K562 (cell line): ENCODE measurements around the gene MOSPD3. TPM values are rescaled to one million over a fixed set of nuclear protein-coding genes. Genes with fewer than 3 reads are reported as not detected.
A peak's percentile ranks its signal among the peaks of the same experiment; 100 is the strongest.

Experiments used
- CXXC5 ChIP-seq: fragments of 250-450 bp; sonication (Bioruptor Pico); IDR thresholded peaks from 2 replicates; pipeline ENCODE4 v1.8.0; 2022; ENCODE audit warnings: inconsistent platforms, mild to moderate bottlenecking, moderate library complexity
- ESRRA ChIP-seq: fragments of 450-650 bp; IDR thresholded peaks from 2 replicates; pipeline ENCODE4 v1.6.1; 2014; ENCODE audit warnings: low read depth, mild to moderate bottlenecking, moderate library complexity, borderline replicate concordance
- PHF20 ChIP-seq: fragments of 450-650 bp; IDR thresholded peaks from 2 replicates; pipeline ENCODE4 v1.6.1; 2018; ENCODE audit not compliant: partially characterized antibody
- PYGO2 ChIP-seq: fragments of 450-650 bp; IDR thresholded peaks from 2 replicates; pipeline ENCODE4 v1.6.1; 2016; ENCODE audit warnings: mild to moderate bottlenecking, missing genetic modification characterization, moderate library complexity, missing compliant biosample characterization
- RB1 ChIP-seq: fragments of 450-650 bp; IDR thresholded peaks from 2 replicates; pipeline ENCODE4 v1.6.1; 2017; ENCODE audit warnings: low read depth, mild to moderate bottlenecking
- ZNF324 ChIP-seq: fragments of 250-450 bp; sonication (Bioruptor Pico); IDR thresholded peaks from 2 replicates; pipeline ENCODE4 v1.4.0; 2020; ENCODE audit warnings: mild to moderate bottlenecking
- polyA plus RNA-seq, 8 experiments: library from polyadenylated mRNA; depleted of rRNA in 4 of 8; stranded (reverse) in 5 of 8; unstranded in 3 of 8; fragments of >200 nt; fragmentation: Nextera tagmentation in 2 of 8; fragmentation: Illumina TruSeq in 1 of 8; extraction: Ambion mirVana in 2 of 8; extraction: Trizol in 1 of 8; gene quantifications; 2 replicates each; pipeline versions ENCODE4 v1.2.1 to v1.2.3, GENCODE V29; 2011 to 2014; ENCODE audit warnings: inconsistent platforms in 1 of 8, missing spikeins in 1 of 8
- total RNA-seq, 7 experiments: library from RNA; depleted of rRNA in 6 of 7; stranded (reverse); fragments of >200 nt in 6 of 7; fragmentation: Illumina TruSeq in 2 of 7; extraction: Trizol in 2 of 7; gene quantifications; 2 replicates each; pipeline versions ENCODE4 v1.2.1 to v1.2.3, GENCODE V29; 2011 to 2021; ENCODE audit warnings: low replicate concordance in 1 of 7
- TF ChIP-seq, protein P1 (sequence below): fragments of 450-650 bp; IDR thresholded peaks from 2 replicates; pipeline ENCODE4 v1.6.1; 2016; ENCODE audit warnings: low read depth
- TF ChIP-seq, protein P2 (sequence below): fragments of 150-350 bp; conservative IDR thresholded peaks from 2 replicates; pipeline ENCODE4 v1.6.1; 2014; ENCODE audit warnings: low read length
- TF ChIP-seq, protein P3 (sequence below): fragments of 200-800 bp; sonication (Bioruptor generic); IDR thresholded peaks from 2 replicates; pipeline ENCODE4 v1.6.1; 2017; ENCODE audit warnings: missing genetic modification characterization, missing compliant biosample characterization
- TF ChIP-seq, protein P4 (sequence below): sonication (generic); formaldehyde crosslinking; IDR thresholded peaks from 2 replicates; pipeline ENCODE4 v1.8.1; 2023; ENCODE audit warnings: mild to moderate bottlenecking, missing genetic modification reagents

The MOSPD3 gene
- total and polyA plus RNA-seq, 9 of the 15 experiments (the other 6 are each of a cell fraction or from before 2014, with no cell fraction given): 1.4 to 32.1 (median 7.3) TPM

DNA sequence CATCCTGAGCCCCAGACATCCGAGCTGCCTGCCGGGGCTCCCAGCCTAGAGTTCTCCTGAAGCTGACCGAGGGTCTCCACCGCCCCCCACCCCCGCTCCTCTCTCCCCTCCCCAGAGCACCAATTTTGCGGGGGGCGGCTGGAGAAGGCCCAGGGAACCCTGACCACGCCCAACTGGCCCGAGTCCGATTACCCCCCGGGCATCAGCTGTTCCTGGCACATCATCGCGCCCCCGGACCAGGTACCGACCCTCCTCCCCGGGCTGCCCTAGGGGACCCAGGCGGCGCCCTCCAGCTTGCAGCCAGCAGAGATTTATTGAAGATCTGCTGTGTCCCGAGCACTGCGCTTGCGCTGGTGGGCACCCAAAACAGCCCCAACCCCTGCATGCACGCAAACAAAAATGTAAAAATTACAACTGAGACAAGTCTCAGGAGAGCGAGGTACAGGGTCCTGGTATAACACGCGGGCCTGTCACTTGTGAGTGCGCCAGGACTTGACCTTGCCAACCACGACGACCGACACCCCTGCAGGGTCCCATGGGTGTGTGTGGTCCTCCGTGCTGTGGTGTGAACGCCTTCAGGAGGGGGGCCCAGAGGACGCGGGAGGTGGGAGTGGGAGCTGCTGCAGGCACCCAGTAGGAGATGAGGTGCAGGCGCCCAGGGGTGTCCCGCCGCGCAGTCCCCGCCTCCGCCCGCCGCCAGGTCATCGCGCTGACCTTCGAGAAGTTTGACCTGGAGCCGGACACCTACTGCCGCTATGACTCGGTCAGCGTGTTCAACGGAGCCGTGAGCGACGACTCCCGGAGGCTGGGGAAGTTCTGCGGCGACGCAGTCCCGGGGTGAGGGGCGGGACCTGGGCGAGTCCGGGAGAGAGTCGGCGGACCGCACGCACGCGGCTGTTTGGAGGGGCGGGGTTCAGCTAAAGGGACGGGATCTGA, 7.1 kb upstream of the MOSPD3 start (continued):
- TF ChIP-seq, protein P1, sequence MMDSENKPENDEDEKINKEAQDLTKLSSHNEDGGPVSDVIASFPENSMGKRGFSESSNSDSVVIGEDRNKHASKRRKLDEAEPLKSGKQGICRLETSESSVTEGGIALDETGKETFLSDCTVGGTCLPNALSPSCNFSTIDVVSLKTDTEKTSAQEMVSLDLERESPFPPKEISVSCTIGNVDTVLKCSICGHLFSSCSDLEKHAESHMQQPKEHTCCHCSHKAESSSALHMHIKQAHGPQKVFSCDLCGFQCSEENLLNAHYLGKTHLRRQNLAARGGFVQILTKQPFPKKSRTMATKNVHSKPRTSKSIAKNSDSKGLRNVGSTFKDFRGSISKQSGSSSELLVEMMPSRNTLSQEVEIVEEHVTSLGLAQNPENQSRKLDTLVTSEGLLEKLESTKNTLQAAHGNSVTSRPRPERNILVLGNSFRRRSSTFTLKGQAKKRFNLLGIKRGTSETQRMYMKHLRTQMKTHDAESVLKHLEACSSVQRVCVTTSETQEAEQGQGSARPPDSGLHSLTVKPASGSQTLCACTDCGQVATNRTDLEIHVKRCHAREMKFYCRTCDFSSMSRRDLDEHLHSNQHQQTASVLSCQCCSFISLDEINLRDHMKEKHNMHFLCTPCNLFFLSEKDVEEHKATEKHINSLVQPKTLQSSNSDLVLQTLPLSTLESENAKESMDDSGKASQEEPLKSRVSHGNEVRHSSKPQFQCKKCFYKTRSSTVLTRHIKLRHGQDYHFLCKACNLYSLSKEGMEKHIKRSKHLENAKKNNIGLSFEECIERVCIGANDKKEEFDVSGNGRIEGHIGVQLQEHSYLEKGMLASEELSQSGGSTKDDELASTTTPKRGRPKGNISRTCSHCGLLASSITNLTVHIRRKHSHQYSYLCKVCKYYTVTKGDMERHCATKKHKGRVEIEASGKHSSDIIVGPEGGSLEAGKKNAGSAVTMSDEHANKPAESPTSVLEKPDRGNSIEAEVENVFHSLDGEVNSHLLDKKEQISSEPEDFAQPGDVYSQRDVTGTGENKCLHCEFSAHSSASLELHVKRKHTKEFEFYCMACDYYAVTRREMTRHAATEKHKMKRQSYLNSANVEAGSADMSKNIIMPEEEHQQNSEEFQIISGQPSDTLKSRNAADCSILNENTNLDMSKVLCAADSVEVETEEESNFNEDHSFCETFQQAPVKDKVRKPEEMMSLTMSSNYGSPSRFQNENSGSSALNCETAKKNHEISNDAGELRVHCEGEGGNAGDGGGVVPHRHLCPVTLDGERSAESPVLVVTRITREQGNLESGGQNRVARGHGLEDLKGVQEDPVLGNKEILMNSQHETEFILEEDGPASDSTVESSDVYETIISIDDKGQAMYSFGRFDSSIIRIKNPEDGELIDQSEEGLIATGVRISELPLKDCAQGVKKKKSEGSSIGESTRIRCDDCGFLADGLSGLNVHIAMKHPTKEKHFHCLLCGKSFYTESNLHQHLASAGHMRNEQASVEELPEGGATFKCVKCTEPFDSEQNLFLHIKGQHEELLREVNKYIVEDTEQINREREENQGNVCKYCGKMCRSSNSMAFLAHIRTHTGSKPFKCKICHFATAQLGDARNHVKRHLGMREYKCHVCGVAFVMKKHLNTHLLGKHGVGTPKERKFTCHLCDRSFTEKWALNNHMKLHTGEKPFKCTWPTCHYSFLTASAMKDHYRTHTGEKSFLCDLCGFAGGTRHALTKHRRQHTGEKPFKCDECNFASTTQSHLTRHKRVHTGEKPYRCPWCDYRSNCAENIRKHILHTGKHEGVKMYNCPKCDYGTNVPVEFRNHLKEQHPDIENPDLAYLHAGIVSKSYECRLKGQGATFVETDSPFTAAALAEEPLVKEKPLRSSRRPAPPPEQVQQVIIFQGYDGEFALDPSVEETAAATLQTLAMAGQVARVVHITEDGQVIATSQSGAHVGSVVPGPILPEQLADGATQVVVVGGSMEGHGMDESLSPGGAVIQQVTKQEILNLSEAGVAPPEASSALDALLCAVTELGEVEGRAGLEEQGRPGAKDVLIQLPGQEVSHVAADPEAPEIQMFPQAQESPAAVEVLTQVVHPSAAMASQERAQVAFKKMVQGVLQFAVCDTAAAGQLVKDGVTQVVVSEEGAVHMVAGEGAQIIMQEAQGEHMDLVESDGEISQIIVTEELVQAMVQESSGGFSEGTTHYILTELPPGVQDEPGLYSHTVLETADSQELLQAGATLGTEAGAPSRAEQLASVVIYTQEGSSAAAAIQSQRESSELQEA: no peak
- TF ChIP-seq, protein P2, sequence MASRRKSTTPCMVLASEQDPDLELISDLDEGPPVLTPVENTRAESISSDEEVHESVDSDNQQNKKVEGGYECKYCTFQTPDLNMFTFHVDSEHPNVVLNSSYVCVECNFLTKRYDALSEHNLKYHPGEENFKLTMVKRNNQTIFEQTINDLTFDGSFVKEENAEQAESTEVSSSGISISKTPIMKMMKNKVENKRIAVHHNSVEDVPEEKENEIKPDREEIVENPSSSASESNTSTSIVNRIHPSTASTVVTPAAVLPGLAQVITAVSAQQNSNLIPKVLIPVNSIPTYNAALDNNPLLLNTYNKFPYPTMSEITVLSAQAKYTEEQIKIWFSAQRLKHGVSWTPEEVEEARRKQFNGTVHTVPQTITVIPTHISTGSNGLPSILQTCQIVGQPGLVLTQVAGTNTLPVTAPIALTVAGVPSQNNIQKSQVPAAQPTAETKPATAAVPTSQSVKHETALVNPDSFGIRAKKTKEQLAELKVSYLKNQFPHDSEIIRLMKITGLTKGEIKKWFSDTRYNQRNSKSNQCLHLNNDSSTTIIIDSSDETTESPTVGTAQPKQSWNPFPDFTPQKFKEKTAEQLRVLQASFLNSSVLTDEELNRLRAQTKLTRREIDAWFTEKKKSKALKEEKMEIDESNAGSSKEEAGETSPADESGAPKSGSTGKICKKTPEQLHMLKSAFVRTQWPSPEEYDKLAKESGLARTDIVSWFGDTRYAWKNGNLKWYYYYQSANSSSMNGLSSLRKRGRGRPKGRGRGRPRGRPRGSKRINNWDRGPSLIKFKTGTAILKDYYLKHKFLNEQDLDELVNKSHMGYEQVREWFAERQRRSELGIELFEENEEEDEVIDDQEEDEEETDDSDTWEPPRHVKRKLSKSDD: no peak
- TF ChIP-seq, protein P3, sequence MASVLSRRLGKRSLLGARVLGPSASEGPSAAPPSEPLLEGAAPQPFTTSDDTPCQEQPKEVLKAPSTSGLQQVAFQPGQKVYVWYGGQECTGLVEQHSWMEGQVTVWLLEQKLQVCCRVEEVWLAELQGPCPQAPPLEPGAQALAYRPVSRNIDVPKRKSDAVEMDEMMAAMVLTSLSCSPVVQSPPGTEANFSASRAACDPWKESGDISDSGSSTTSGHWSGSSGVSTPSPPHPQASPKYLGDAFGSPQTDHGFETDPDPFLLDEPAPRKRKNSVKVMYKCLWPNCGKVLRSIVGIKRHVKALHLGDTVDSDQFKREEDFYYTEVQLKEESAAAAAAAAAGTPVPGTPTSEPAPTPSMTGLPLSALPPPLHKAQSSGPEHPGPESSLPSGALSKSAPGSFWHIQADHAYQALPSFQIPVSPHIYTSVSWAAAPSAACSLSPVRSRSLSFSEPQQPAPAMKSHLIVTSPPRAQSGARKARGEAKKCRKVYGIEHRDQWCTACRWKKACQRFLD (CRISPR knock-in tag): peak; percentile 34; the same call in 1 of the 2 replicates
- TF ChIP-seq CXXC5 (CRISPR knock-in tag): peak; percentile 78
- 0 out of 2 replicates have a peak, but pooled peaks have one; percentile 12 for TF ChIP-seq RB1
- peak; percentile 93 for TF ChIP-seq ESRRA
- TF ChIP-seq, protein P4, sequence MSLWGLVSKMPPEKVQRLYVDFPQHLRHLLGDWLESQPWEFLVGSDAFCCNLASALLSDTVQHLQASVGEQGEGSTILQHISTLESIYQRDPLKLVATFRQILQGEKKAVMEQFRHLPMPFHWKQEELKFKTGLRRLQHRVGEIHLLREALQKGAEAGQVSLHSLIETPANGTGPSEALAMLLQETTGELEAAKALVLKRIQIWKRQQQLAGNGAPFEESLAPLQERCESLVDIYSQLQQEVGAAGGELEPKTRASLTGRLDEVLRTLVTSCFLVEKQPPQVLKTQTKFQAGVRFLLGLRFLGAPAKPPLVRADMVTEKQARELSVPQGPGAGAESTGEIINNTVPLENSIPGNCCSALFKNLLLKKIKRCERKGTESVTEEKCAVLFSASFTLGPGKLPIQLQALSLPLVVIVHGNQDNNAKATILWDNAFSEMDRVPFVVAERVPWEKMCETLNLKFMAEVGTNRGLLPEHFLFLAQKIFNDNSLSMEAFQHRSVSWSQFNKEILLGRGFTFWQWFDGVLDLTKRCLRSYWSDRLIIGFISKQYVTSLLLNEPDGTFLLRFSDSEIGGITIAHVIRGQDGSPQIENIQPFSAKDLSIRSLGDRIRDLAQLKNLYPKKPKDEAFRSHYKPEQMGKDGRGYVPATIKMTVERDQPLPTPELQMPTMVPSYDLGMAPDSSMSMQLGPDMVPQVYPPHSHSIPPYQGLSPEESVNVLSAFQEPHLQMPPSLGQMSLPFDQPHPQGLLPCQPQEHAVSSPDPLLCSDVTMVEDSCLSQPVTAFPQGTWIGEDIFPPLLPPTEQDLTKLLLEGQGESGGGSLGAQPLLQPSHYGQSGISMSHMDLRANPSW (CRISPR knock-in tag): no peak
- no peak for TF ChIP-seq PHF20
- TF ChIP-seq PYGO2 (tag): no peak
- TF ChIP-seq ZNF324 (CRISPR knock-in tag): no peak
